ENCODE results near the gene LYSMD4.
"Not testable (repeated sequence)": the region's sequence is repeated elsewhere in the genome, so short reads cannot be mapped to it uniquely, and the experiment has no call there.

The LYSMD4 gene

DNA sequence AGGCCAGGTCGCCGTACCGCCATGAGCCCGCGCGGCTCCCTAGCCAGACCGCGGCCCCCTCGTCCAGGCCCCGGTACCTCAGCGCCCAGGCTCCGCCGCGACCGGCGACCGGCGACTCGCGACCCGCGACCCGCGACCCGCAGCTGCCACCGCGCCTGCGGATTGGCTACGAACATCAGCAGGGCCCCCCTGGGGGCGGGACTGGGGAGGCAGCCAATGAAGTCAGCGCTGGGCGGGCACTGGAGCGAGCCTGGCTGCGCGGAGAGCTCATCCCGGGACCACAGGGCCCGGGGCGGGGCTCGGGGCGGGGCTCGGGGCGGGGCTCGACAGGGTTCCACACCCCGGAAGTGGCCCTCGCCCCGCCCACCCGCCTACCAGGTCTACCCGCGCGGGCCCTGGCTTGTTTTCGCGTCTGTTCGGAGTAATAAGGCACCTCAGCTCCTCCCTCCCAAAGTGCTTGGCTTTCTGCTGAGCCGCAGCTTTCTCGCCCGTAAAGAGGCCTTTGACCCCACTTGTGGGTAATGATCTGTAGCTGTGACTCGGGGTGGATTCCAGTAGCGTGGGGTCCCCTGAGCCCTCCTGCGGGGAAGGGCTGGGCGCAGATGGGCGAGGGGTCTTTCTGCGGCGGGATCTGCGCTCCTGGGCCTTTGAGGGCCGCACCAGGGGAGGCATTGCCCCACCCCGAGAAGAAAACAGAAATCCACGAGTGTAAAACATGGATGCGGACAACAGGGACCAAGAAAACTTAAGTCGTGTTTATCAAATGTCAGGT, at the start of gene LYSMD4:
TSS of gene LYSMD4 (minus strand) at position 170 of the 772 bp plus-strand sequence. CDS start 1,438 bp downstream, outside the sequence.
- peak; percentile 99 for DNase-seq

DNA sequence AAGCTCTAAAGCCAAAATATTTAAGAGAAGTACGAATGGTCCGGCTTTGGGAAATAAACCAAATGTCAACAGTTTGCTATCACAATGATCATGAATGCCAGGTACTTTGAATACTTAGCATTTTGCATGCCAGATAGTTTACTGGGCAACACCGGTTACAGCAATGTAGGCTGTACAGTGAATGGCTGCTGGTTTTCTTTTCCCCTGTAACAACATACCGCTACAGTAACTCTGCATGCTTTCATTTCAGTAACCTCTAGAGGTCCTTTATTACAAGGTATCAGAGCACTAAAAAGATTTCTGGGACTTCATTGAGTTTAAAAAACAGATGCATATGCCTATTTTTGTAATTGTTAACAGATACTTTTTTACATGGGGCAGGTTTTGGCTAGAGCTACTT, 48.8 kb upstream of the LYSMD4 start:
- DNase-seq: not testable (repeated sequence)

DNA sequence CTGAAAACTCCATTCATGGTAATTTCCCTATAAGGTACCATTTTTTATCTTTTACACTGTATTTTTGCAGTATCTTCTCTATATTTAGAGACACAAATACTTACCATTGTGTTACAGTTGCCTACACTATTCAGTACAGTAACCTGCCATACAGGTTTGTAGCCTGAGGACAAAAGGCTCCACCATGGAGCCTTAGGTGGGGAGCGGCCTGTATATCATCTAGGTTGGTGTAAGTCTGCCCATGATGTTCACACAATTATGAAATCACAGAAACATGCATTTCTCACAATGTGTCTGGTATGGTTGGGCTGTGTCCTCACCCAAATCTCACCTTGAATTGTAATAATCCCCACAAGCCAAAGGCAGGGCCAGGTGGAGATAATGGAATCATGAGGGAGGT, 43.9 kb upstream of the LYSMD4 start:
- no peak for DNase-seq

DNA sequence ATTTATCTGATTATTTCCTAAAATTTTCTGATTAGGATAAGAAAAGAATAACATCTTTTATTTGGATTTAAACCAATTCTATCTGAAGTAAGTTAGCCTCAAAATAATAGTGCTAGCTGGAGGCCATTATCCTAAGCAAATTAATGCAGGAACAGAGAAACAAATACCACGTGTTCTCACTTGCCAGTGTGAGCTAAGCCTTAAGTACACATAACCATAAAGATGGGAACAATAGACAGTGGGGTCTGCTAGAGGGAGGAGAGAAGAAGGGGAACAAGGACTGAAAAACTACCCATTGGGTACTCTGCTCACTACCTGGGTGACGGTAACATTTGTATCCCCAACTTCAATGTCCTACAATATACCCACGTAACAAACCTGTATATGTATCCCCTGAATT, 31.3 kb upstream of the LYSMD4 start:
- DNase-seq: no peak

DNA sequence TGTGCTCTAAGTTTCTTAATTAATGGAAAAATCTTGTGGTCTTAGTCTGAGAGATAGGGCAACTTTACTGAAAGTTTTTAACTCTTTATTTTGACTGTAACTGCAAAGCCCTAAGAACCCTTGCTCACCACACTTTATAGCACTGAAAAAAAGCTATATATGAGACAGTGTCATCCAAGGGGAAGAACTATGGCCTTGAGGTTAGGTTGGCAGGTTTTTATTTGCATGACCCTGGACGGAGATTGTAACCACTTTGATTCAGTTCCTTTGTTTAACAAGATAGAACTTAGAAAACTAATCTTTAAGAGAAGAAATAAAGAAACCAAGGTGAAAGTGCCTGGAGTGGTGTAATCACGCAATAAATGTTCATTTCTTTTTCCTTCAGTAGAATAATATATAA, 30.6 kb upstream of the LYSMD4 start:
- DNase-seq: no peak

DNA sequence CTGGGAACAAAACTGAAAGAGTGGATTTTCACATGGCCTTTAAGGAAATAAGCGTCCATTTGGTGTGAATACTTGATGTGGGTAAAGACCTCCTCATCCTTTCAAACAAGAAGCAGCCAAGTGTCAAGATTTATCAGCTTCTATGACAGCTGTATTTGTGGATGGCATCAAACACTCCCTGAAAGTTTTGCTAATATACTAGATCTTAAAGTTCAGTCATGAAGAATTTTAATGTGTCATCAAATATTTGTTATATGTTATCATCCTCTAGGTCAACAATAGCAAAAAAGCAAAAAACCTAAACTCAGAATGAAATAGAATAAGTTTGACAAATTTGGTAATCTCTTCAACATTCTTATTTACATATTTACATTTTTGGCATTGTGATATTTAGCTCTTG, 29.1 kb upstream of the LYSMD4 start:
- no peak for DNase-seq

DNA sequence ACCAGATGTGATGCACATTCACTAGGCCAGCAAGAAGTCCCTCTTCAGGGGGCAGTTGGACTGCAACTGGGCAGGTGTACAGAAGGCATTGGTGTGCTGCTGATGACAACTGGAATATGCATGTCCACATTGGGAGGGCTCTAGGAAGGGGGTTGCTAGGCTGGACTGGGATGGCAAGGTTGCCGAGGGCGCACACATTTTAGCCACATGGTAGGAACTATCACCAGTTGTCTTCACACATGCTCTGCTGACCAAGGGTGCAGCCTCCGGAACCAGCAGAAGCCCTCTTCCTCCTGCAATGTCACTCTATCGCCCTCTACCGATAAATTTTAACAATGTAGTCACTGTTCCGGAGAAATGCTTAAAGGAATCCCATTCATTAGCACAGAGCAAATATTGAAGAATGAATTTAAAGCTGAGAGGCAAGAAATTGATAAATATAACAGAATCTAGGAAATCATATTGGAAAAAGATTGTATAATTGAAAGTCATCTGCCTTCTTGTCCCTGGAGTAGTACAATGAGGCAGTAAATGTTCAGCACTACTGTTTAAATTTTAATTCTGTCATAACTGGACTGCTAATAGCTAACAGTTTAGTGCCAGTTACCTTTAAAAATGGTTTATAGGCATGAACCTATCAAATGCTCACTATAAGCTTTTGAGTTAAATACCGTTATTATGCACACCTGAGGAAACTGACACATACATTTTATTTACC, 22.6 kb upstream of the LYSMD4 start:
- peak; percentile 17 for DNase-seq

DNA sequence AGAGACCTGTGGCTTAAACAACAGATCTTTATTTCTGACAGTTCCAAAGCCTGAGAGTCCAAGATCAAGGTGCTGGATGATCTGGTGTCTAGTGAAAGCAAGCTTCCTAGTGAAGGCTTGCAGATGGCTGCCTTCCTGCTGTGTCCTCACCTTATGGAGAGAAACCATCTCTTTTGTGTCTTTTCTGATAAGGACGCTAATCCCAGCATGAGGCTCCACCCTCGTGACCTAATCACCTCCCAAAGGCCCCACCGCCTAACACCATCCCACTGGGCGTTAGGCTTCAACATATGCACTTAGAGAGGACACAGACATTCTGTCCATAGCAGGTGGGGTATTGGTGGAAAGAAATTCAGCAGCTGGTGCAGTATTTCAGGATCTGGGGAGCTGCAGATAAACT, 19.8 kb upstream of the LYSMD4 start:
- DNase-seq: no peak

DNA sequence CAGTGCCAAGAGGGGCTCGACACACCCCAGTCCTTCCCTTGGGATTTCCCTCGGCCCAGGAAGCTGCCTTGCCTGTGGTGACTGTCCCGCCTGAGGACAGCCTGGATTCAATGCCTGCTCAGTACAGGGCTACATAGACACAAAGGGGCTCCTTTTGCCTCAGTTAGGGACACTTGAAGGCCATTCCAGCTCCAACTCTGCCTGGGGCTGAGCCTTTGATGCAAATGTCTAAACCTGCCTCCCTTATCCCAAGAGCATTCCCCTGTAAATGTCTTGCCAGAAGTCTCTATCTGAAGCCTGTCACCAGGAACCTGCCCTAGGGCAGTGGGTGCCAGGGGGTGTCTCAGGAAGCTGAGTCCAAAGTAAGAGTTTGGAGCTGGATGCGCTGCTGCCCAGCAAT, 19.3 kb upstream of the LYSMD4 start:
- no peak for DNase-seq

DNA sequence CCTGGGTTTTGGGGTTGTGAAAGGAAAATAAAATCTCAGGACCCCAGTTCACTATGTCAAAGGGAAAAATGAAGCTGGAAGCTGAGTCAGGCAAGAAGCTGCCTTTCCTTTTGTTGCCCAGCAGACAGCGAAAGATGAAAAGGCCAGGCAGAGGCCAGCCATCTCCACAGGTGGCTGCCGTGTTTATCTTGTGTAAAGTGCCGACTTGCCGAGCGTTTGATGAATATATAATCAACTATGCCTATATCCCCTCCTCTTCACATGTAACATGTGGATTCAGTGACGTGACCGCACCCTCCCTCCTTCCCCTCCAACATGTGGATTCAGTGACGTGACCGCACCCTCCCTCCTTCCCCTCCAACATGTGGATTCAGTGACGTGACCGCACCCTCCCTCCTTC, 17.1 kb upstream of the LYSMD4 start:
- DNase-seq: not testable (repeated sequence)

DNA sequence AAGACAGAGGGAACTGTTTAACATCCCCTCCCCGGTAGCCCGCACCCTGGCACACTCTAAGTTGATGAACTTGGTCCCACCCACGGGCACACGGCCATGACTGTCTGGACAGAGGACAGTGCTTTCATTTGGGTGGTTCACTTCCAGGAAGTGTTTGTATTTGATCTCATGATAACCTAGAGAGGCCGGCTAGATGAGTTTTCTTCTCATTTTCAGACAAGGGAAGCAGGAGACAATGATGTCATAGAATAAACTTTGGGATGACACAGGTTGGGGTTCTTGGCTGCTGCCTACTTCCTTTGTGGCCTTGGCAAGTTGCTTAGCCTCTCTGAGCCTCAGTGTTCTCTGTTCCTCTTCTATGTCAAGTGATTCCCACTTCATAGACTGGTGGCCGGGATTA, 16.1 kb upstream of the LYSMD4 start:
- no peak for DNase-seq

DNA sequence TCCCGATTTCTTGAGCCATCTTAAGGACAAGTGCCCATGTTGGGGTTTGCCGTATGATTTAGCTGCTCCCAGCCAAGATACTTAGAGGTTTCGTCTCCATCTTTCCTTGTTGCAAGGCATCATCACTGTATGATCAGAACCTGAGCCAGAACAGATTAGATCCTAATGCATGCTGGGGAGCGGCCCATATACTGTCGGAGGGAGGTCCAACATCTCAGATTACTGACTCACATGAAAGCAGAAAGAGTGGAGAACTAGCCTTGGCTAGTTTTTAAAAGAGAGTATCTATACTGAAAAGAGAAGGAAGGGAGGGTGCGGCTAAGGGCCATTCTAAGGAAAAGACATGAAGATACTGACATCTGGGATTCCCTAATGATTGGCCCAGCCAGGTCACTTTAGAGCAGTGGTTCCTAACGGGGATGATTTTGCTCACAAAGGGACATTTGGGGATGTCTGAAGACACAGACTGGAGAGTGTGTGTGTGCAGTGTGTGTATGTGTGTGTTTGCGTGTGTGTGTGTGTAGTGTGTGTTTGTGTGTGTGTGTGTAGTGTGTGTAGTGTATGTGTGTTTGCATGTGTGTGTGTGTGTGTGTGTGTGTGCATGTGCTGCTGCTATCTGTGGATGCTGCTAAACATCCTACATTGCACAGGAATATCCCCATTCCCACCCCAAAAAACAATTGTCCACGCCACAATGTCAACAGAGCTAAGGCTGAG, 12.3 kb upstream of the LYSMD4 start:
- DNase-seq: no peak

DNA sequence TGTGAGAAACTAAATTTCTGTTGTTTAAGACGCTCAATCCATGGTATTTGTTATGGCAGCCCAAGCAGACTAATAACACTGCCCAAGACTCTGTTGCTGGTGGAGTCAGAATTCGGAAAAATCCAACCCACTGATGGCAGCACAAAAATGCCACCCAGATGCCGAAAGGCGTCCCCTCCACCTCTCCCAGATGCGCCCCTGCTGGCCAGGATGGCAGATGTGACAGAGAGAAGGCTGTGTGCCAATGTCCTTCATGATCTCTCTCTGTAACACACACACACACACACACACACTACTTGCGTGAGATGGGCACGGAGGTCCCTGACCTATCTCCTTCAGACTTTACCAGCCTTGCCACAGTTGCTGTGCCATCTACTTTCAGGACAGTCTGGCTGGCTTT, 10.9 kb upstream of the LYSMD4 start:
- DNase-seq: no peak

DNA sequence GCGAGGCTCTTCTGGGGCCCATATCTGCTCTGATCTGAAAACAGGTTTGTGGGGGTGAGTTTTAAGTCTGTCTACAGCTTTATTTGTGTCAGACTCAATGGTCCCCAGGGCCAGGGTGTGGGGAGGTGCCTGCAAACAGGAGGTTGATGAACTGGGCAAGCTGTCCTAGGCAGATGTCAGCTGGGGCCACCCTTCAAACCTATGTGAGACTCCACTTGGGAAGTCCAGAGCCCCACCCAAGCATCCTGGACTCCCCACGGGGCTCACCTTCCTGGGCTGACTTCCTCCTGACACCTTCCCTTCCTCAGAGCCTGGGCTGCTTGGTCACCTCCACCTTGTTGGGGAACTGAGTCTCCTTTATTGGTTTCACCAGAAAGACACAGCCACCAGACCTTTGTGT, 8.6 kb upstream of the LYSMD4 start:
- no peak for DNase-seq

DNA sequence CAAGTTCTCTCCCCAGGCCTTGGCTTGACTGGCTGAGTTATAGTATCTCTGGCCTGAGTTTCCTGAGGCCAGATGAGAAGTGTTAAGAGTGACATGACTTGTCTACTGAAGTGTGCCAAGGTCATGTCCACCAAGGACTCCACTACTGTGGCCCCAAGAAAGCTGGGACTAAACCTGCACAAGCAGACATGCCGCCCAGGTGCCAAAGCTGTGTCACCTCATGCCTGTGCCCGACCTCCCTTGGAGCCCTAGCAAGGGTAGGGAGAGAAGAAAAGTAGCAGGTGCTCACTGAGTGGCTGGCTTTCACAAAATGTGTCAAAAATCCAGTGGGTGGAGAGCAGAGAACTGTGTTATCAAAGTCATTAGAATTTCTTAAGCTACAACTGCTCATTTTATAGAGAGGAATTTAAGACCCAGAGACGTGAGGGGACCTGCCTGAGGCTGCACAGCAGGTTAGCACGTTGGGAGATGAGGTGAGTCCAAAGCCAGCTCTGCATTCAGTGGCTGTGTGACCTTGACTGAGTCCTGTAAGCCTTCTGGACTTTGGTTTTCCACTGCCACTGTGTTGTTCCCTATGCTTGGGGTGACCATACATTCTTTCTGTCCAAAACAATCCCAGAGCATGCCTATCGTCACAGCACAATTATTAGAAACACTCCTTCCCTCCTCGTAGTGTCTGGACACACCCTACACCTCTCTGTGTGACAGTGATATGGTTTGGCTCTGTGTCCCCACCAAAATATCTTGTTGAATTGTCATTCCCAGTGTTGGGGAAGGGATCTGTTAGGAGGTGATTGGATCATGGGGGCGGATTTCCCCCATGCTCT, 5.0 kb upstream of the LYSMD4 start:
- DNase-seq: no peak

DNA sequence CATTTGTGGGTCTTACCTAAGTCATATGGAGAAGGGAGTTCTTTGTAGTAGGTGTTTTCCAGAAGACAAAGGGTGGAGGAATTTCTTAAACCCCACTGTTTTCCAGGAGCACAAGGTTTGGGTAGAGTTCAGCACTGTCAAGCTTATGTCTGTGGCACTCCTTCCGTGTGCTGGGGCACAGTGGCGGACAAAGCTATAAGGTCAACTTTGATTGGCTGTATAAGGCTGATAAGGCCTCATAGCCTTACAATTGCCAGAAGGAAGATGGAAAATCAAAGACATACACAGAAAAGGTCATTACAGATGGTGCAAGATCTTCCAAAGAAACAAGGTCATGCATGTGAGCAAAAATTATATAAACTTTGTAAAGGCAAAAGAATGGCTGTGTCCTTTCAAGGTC, 3.5 kb upstream of the LYSMD4 start:
- no peak for DNase-seq

DNA sequence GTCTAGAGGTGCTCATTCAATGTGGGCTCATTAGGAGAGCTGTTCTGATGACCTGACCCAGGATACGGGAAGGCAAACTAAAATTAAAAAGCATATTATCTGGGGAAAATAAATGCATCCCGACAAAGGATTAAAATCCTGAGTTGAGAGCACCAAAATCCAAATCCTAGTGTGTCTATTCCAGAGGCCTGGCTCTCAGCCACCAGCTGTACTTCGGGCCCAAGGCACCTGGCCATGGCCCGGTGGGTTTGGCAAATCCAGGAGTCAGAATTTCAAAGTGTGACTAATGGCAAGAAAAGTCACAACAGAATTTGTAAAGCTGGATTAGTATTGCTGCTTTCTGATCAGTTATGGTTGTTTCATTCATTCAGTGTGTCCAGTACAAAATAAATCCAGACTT, 2.6 kb upstream of the LYSMD4 start:
- no peak for DNase-seq

DNA sequence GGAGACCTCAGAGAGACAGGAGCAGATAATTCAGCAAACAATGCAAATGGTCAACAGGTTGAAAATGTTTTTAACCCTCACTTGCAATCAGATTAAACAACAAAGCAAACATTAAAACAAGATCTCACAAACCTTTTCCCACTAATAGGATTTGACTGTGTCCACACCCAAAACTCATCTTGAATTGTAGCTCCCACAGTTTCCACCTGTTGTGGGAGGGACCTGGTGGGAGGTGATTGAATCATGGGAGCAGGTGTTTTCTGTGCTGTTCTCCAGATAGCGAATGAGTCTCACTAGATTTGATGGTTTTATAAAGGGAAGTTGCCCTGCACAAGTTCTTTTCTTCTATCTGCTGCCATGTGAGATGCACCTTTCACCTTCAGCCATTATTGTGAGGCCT, 1.3 kb upstream of the LYSMD4 start:
- DNase-seq: no peak

DNA sequence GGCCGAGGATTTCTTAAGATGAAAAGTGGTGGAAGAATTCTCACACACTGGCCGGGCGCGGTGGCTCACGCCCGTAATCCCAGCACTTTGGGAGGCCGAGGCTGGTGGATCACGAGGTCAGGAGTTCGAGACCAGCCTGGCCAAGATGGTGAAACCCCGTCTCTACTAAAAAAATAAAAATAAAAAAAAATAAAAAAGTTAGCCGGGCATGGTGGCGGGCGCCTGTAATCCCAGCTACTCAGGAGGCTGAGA, 729 bp upstream of the LYSMD4 start:
- DNase-seq: not testable (repeated sequence)

DNA sequence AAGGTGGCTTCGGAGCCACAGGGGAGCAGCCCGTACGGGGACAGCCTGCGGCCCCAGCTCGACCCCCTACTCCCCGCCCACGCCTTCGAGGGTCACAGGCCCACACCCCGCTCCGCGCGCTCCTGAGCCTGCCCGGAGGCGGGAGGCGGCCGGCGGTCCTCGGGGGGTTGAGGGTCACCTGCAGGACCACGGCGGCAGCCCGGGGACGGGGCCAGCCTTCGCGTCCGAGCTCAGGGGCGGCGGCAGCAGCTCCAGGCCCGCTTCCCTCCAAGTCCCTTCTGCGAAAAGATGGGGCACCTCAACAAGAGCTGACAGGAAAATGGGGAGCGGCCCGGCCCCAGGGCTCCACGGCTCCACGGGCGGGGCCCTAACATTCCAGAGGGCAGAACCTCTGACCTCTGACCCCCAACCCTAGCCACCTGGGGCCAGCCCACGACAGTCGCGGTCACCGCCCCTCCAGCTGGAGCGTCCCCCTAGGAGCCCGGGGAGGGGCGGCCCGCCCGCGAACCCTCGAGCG, 428 bp downstream of the LYSMD4 start:
- DNase-seq: no peak

DNA sequence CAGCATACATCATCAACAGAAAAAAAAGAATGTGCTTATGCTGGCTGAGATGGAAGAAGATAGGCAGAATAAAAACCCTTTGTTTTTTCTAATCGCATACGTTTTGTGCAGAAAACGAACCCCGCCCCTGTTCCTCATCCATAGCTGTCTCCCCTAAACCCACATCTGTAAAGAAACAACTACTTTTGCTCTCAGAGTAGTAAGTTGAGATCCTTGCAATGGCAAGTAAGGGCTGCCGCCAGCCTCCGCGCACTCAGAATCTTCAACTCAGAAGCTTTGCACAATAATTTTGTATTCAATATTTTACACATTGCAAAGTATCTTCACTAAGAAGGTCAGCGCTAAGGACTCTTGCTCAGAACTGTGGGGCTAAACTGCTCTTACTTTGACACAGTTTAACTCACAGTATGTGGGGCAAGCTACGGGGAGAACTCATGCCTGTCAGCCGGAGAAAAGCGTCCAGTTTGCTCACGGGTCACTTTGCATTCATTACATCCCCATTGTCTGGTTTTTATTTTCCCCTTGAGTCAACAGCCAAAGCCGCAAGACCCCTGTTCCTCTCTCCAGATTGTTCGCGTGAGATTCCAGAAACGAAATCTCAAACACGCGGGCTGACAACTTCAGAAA, 1.0 kb downstream of the LYSMD4 start:
- DNase-seq: no peak

DNA sequence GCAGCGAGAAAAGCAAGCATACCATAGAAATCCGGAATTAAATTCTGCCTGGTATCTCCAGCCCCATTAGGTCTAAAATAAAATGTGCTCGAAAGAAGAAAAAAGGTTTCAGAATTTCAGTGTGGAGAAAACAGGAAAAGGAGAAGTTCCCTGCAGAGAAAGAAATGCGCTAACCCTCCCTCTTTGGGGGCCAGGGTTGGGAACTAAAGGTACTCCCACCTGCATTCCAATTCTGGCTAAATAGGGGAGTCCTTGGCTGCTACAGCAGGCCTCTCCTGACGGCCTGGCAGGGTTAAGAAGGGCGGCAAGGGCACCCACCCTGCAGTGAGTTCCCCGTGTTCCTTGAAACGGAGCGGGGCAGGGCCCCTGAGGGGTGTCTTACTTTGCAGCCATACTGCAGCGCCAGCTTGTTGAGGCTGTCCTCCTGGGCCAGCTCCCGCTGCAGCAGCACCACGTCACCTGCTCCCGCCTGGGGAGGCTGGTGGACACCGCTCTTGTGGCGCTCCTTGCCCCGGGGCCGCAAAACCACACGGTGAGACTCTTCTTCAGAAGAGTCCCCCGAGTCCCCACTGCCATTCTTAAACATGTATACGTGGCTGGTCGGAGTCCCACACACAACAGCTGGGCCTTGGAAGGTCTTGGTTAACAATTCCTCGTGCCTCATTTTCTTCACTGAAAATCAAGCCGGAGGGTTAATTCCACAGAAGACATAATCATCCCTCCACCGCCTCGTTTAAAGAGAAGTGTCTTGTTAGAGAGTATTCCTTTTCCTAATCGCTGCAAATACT, 1.7 kb downstream of the LYSMD4 start:
- DNase-seq: no peak

All from activated naive CD4-positive, alpha-beta T cell treated with Interleukin-2 at 50 U/mL for 16 hours (primary cell).